A549 (cell line): Measurements from ENCODE around the gene FCMR. TPM values are rescaled to one million over a fixed set of nuclear protein-coding genes. Genes with fewer than 3 reads are reported as not detected.
A peak's percentile ranks its signal among the peaks of the same experiment; 100 is the strongest.

ENCODE experiments used
- ATAC-seq, 2 experiments: fragments of 200-7000 bp in 1 of 2; fragments of >200 bp in 1 of 2; cut with Nextera tagmentation in 1 of 2; cut with Tn5 transposase in 1 of 2; 3 replicates each; pipeline versions ENCODE4 v1.8.0 to v1.9.1; 2018 to 2020; ENCODE audit warnings: mild to moderate bottlenecking in 1 of 2, moderate library complexity in 1 of 2
- CTCF ChIA-PET: fragments of 300-600 bp; sonication (Branson Sonifier 250); formaldehyde crosslinking; extraction: SDS; loops from one replicate; lab custom pipeline; 2021; ENCODE audit warnings: antibody characterized with exemption, inconsistent platforms; lab: Yijun Ruan, JAX
- POLR2A ChIA-PET: fragments of 350-600 bp; formaldehyde crosslinking; extraction: SDS; loops from one replicate; lab custom pipeline; 2021; ENCODE audit warnings: antibody characterized with exemption, inconsistent platforms; lab: Yijun Ruan, JAX
- DNase-seq, 2 experiments: peaks; one replicate each; pipeline versions ENCODE4 v3.0.0 to v3.0.0-alpha.2; 2011 to 2016; ENCODE audit warnings: low read depth in 1 of 2, low spot score in 1 of 2
- FAIRE-seq: peaks from 2 replicates; lab custom pipeline; 2011; peaks lifted over from hg19 to GRCh38; lab: Jason Lieb, UNC
- H3K27ac ChIP-seq, 2 experiments: fragments of >200 bp; sonication (Bioruptor Twin); formaldehyde crosslinking; 3 replicates each; pipeline ENCODE4 v1.5.1; 2016 to 2017
- H3K4me1 ChIP-seq: fragments of >200 bp; sonication (Bioruptor Twin); formaldehyde crosslinking; 3 replicates; pipeline ENCODE4 v1.6.1; 2016
- H3K4me2 ChIP-seq: fragments of >200 bp; sonication (Bioruptor Twin); formaldehyde crosslinking; 3 replicates; pipeline ENCODE4 v1.6.1; 2016
- H3K4me3 ChIP-seq: fragments of >200 bp; sonication (Bioruptor Twin); formaldehyde crosslinking; 3 replicates; pipeline ENCODE4 v1.5.1; 2016
- H3K9me3 ChIP-seq: fragments of >200 bp; sonication (Bioruptor Twin); formaldehyde crosslinking; 3 replicates; pipeline ENCODE4 v1.6.1; 2016
- FOSL2 ChIP-seq, 2 experiments: fragments of 450-650 bp in 1 of 2; fragments of >200 bp in 1 of 2; sonication (Bioruptor Twin) in 1 of 2; formaldehyde crosslinking; IDR thresholded peaks; 2 replicates each; pipeline versions ENCODE4 v1.5.0 to v1.6.1; 2016 to 2020; ENCODE audit warnings: mild to moderate bottlenecking in 1 of 2, moderate library complexity in 1 of 2
- HES2 ChIP-seq: fragments of >200 bp; sonication (Bioruptor Twin); formaldehyde crosslinking; IDR thresholded peaks from 2 replicates; pipeline ENCODE4 v1.6.1; 2016
- JUN ChIP-seq, 2 experiments: fragments of >200 bp; sonication (Bioruptor Twin); formaldehyde crosslinking; IDR thresholded peaks; 2 replicates in 1 of 2; 3 replicates in 1 of 2; pipeline ENCODE4 v1.6.1; 2016 to 2017
- KDM1A ChIP-seq: fragments of 200-600 bp; sonication (generic); IDR thresholded peaks from 2 replicates; pipeline ENCODE4 v1.6.1; 2016; ENCODE audit warnings: low read depth, mild to moderate bottlenecking
- KDM5A ChIP-seq: fragments of 200-600 bp; sonication (generic); IDR thresholded peaks from 2 replicates; pipeline ENCODE4 v1.6.1; 2016; ENCODE audit warnings: antibody characterized with exemption, mild to moderate bottlenecking
- MAFK ChIP-seq: fragments of 450-650 bp; IDR thresholded peaks from 2 replicates; pipeline ENCODE4 v1.6.1; 2014; ENCODE audit not compliant: partially characterized antibody
- PBX3 ChIP-seq: IDR thresholded peaks from 2 replicates; pipeline ENCODE4 v1.6.1; 2012
- PHF8 ChIP-seq: fragments of 200-600 bp; sonication (generic); IDR thresholded peaks from 2 replicates; pipeline ENCODE4 v1.6.1; 2016; ENCODE audit warnings: low read depth, mild to moderate bottlenecking, antibody characterized with exemption, moderate library complexity, borderline replicate concordance
- POLR2AphosphoS2 ChIP-seq: conservative IDR thresholded peaks from 2 replicates; pipeline ENCODE4 v1.6.1; 2012; ENCODE audit warnings: low read length, improper control_type of control experiment, inconsistent platforms
- RARB ChIP-seq: fragments of 250-450 bp; sonication (Bioruptor Pico); IDR thresholded peaks from 2 replicates; pipeline ENCODE4 v1.8.0; 2021; ENCODE audit warnings: mild to moderate bottlenecking, moderate library complexity
- RCOR1 ChIP-seq: fragments of 150-350 bp; IDR thresholded peaks from 2 replicates; pipeline ENCODE4 v1.6.1; 2014; ENCODE audit warnings: antibody characterized with exemption, low read length, low read depth
- SREBF2 ChIP-seq: fragments of 450-650 bp; IDR thresholded peaks from 2 replicates; pipeline ENCODE4 v1.6.1; 2014; ENCODE audit warnings: mild to moderate bottlenecking, moderate library complexity
- USF2 ChIP-seq: fragments of 450-650 bp; IDR thresholded peaks from 2 replicates; pipeline ENCODE4 v1.6.1; 2014; ENCODE audit warnings: antibody characterized with exemption
- ZFP36 ChIP-seq: fragments of 450-650 bp; IDR thresholded peaks from 2 replicates; pipeline ENCODE4 v1.6.1; 2014; ENCODE audit warnings: borderline replicate concordance; ENCODE audit not compliant: partially characterized antibody
- ZNF302 ChIP-seq: fragments of 250-450 bp; sonication (Bioruptor Pico); IDR thresholded peaks from 2 replicates; pipeline ENCODE4 v1.9.0; 2021; ENCODE audit warnings: inconsistent platforms, mild to moderate bottlenecking, moderate library complexity
- whole genome bisulfite sequencing: methylation state at CpG from one replicate; pipeline ENCODE4 v1.1.6; 2017; ENCODE audit errors: missing lambda C conversion rate; 5-methylcytosine and 5-hydroxymethylcytosine counted together
- polyA plus RNA-seq, 4 experiments: library from polyadenylated mRNA; depleted of rRNA in 3 of 4; stranded (reverse); fragments of >200 nt; fragmentation: RNase III in 1 of 4; extraction: RNeasy Plus Mini Kit Qiagen cat#74134 plus additional on column Dnase treatment in 1 of 4; gene quantifications; 2 replicates in 3 of 4; 3 replicates in 1 of 4; pipeline ENCODE4 v1.2.3, GENCODE V29; 2011 to 2017

FCMR gene
- polyA plus RNA-seq, 2 of the 4 experiments (the other 2 are of a cell fraction) = 0.19 to 0.93 TPM

- POLR2A ChIA-PET = no interaction called here
- H3K4me2 ChIP-seq = no peak overlapping the region
- TF ChIP-seq RCOR1 (no peak), RARB (CRISPR knock-in tag) (no peak), USF2 (no peak), SREBF2 (no peak)
- peaks cover 12% of the 10 kb centered on the region for H3K9me3 ChIP-seq
- no peak overlapping the region for H3K27ac ChIP-seq
- H3K4me1 ChIP-seq = peaks cover 4% of the 10 kb centered on the region; the same call in 2 of the 3 replicates
- FAIRE-seq (no peak), DNase-seq (no peak), ATAC-seq (no peak)
- CTCF ChIA-PET = interaction anchor here (1.1 to 1.4 kb wide), 3 partner anchors 17 to 134 kb away, joined by 3 to 4 read pairs (median 3); partner anchors contain the start of gene IL20
- WGBS = 15% methylated on average over 3 of the region's 3 CpGs
- H3K4me3 ChIP-seq = no peak overlapping the region
Observed at GRCh38 chr1:206882555-206882954, 39.2 kb downstream of the FCMR start.

GRCh38 chr1:206880314-206880713 is 41.4 kb downstream of the FCMR start:
- ChIA-PET CTCF (interaction anchor here (1.0 to 1.6 kb wide), 3 partner anchors 32 to 154 kb away, joined by 3 to 4 read pairs (median 3); no protein-coding TSS in a partner anchor), POLR2A (no interaction called here)
- H3K4me1 ChIP-seq = no peaks in the 10 kb centered on the region
- no peak overlapping the region for H3K4me3 ChIP-seq
- TF ChIP-seq FOSL2 (IDR thresholded peaks at IDR 0.05) (no peak), FOSL2 (CRISPR knock-in tag; IDR thresholded peaks at IDR 0.05) (no peak), JUN (IDR thresholded peaks at IDR 0.05) (no peak), POLR2AphosphoS2 (no peak), HES2 (no peak), PBX3 (no peak)
- DNase-seq (no peak), FAIRE-seq (no peak), ATAC-seq (no peak)
- peaks cover 31% of the 10 kb centered on the region for H3K9me3 ChIP-seq
- no peak overlapping the region for H3K4me2 ChIP-seq
- WGBS = 9% methylated on average over 3 of the region's 3 CpGs
- H3K27ac ChIP-seq = no peak overlapping the region

GRCh38 chr1:206878456-206878855 is 43.3 kb downstream of the FCMR start:
- CTCF ChIA-PET = interaction anchor here (0.6 to 1.3 kb wide), 3 partner anchors 34 to 334 kb away, joined by 3 to 9 read pairs (median 4); no protein-coding TSS in a partner anchor
- ATAC-seq (no peak), DNase-seq (peak in 1 of 2 experiments; percentile 27), FAIRE-seq (no peak)
- no peak overlapping the region for H3K4me2 ChIP-seq
- peak; percentile 65; the same call in 1 of the 2 replicates for TF ChIP-seq KDM5A
- no peak for TF ChIP-seq ZNF302
- TF ChIP-seq, all 56 proteins: peak for 1
- no peak overlapping the region for H3K27ac ChIP-seq
- no peaks in the 10 kb centered on the region for H3K4me1 ChIP-seq
- H3K9me3 ChIP-seq = peaks cover 33% of the 10 kb centered on the region
- H3K4me3 ChIP-seq = no peak overlapping the region
- POLR2A ChIA-PET = no interaction called here

- DNase-seq (no peak), FAIRE-seq (no peak), ATAC-seq (no peak)
- ChIA-PET CTCF (no interaction called here), POLR2A (no interaction called here)
- WGBS = 25% methylated on average over 3 of the region's 3 CpGs
- Histone ChIP-seq H3K4me3 (no peak overlapping the region), H3K9me3 (peaks cover 36% of the 10 kb centered on the region), H3K27ac (no peak overlapping the region), H3K4me1 (no peaks in the 10 kb centered on the region), H3K4me2 (no peak overlapping the region)
- TF ChIP-seq ZFP36 (no peak), MAFK (peak; percentile 93), KDM1A (no peak), PHF8 (0 out of 2 replicates have a peak, but pooled peaks have one; percentile 12)
Observed at GRCh38 chr1:206875752-206876377, 45.9 kb downstream of the FCMR start.
